HL-60 (cell line): Measurements from ENCODE around the gene TMEM88.

Source experiments
- CTCF ChIP-seq: IDR thresholded peaks from one replicate; pipeline ENCODE4 v1.5.1; 2011; ENCODE audit warnings: low read length, control low read depth, inconsistent platforms; ENCODE audit not compliant: insufficient read depth
- GABPA ChIP-seq: IDR thresholded peaks from 2 replicates; pipeline ENCODE4 v1.6.1; 2012; ENCODE audit warnings: low read depth
- REST ChIP-seq: IDR thresholded peaks from 2 replicates; pipeline ENCODE4 v1.6.1; 2012; ENCODE audit warnings: low read depth; ENCODE audit not compliant: insufficient replicate concordance

DNA sequence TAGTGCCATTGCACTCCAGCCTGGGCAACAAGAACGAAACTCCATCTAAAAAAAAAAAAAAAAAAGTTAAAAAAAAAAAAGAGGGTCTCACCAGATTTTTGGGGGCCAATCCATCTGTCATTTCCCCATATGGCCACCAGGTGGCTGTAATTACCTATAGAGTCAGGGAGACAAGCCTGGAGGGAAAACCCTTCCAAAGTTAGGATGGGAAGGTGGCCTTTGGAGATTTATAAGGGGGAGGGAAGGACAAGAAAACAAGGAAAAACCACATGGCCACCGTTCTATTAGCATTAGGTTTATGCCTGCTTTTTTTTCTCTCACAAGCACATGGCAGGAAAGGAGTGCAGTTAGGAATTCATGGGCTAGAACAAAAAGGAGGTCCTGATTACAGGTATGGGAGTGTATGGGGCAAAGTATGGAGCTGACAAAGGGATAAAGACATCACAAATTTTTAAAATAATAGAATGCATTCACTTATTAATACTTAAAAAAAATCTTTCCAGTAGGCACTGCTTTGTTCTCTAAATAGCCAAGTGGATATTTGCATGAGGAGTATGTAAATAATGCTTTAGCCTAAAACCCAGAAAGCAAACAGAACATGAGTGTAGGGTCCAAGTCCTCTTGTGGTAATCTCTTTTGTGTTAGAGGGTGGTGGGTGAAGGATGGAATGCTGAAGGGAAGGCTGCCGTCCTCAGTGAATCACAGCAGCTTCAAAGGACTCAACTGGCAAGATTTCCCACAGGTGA is 8.0 kb downstream of the TMEM88 start:
- TF ChIP-seq REST = no peak
- no peak for TF ChIP-seq CTCF
- no peak for TF ChIP-seq GABPA
